Stimulated activated CD8-positive, alpha-beta memory T cell treated with anti-CD3 and anti-CD28 coated beads, Interleukin-7, amount 100 ng/mL, for 48 hours (primary cell): ENCODE measurements around the gene PGP.

ENCODE experiments used
- DNase-seq, 2 donors: peaks; one replicate each; pipeline ENCODE4 v3.0.0-alpha.2; 2020; ENCODE audit warnings: low read depth in 1 of 2; ENCODE audit errors: extremely low read depth in 1 of 2

Gene PGP

DNA sequence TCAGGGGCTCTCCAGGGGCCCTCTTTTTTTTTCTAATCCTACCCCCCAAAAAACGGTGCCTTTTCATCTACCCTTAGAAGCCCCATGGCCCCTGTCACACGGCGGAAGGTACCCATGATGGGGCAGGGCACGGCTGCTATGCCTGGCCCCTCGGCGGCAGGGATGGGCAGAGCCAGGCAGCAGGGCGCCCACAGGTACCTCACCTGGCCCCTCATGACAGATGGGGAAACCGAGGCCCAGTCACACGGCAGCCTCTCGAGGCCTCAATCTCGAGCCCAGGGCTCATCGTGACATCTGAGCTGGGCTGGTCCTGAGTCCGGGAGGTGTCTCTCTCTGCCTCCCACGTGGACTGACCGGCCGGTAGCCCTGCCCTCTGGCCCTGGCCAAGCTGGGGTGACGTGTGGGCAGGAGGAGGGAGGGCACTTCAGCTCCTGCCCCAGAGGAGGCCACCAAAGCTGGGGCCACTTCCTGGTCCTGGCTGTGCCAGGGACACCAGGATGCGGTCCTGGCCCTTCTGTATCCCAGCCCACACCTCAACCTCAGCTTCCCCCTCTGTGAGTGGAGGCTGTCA, 47.5 kb downstream of the PGP start:
- no peak for DNase-seq

DNA sequence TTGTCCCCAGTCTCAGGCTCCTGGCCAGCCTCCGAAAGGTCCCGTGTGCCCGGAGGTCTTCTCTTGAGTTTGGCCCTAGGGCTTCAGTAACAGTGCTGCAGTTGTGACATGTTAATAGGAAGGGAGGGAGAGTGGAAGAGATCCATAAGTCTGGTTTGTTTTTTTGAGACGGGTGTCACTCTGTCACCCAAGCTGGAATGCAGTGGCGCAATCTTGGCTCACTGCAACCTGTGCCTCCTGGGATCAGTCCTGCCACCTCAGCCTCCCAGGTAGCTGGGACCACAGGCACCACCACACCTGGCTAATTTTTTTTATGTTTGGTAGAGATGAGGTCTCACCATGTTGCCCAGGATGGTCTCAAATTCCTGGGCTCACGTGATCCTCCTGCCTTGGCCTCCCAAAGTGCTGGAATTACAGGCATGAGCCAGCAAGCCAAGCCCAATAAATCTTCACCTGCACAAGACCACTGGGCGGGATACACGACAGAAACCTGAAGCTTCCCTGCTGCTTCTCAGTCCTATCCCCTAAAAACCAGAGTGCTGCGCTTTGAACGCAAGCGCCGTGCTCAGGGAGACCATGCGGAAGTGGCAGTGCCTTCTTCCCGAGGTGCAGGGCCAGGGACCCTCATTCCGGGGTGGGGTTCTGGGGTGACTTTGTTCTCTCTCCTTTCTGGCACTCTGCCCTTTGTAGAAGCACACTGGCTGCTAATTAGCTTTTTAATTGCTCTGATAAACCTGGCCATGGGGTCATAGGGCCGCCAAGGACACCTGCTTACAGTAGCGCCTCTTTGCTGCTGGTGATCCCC, 48.2 kb downstream of the PGP start:
- no peak for DNase-seq

DNA sequence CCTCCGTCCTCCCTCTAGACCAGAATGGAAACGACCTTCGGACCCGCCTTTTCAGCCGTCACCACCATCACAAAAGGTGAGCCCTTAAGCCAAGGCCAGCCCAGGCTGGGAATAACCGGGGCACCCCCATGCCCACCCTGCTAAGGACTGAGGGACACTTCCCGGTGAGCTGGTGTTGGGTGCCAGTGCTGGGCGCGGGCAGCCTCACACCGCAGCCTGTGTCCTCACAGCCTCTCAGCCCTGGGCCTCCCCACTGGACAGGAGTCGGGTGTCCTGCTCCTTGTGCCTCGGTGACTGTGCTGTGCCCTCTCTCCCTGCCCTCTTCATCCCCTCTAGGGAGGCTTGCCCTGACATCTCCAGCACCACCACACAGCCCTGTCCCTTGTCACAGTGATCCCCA, 48.8 kb downstream of the PGP start:
- DNase-seq: no peak

DNA sequence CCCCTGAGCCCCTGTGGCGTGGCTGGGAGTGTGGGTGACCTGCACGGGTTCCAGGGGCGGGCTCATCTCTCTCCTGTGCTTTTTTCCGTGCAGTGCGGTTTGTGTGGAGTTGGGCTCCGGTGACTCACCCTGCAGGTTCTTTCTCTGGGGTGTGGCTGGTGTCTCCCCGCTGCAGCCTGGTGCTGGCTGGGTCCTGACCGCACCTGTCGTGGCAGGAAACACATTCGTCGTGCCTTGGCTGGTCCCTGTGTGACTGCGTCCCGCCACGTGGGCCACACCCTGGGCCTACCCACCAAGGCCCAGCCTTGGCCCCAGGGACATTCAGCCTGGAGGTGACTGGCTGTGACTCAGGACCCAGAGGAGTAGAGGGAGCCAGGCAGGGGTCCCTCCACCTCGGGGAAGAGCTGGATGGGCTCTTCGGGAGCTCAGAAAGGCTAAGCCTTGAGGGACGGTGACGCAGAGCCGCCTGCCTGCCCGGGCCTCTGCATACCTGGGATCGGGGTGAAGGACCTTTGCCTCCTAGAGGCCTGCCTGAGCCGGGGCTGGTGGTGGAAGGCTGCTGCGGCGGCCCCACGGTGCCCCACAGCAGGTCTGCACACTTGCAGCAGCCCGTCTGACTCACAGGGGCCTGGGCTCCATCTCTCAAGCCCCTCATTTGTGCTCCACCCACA, 51.3 kb downstream of the PGP start:
- no peak for DNase-seq

DNA sequence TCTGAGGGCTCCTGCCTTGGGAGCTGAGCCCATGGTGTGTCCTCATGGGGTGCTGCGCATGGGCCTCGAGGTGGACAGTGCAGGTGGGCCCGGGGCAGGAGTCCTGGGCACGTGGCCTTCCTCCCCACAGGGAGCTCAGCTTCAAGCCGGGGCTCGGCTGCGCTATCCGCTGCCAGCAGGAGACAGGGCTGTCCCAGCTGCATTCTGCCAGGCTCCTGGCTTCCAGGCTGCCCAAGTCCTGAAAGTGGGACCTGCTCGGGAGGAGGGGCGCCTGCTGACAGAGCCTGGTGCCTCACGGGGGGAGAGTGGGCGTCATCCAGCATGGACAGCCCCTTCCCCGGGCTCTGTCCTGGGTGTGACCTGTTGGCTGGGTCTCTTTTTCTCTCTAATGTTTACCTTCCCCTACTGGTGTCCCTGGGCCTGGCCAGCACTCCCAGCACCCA, 51.9 kb downstream of the PGP start:
- DNase-seq: no peak

DNA sequence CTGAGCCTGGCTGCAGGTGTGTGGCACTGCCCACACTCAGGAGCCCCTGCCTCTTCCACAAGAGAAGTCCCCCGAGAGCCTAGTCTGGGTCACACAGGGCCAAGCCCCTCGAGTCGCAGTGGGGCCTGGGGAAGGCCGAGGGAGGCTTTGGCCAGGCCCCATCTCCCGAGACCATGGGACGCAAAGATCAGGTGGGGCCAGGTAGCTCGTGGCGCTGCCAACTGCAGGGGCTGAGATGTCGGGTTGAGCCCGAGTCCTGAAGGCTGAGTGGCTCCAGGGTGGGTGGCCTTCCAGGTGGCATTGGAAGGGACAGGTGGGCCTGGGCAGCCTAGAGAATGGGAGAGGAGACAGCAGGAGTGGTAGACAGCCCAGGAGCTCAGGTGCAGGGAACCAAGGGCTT, 52.7 kb downstream of the PGP start:
- DNase-seq: no peak
